Activated CD4-positive, CD25-positive, alpha-beta regulatory T cell treated with anti-CD3 and anti-CD28 coated beads, Interleukin-2, amount 50 U/mL, for 72 hours (primary cell): ENCODE measurements around the gene COL11A1.

Experiments
- DNase-seq: peaks from one replicate; pipeline ENCODE4 v3.0.0; 2021

COL11A1 gene

GRCh38 chr1:102897557-102897956 is 210.8 kb downstream of the COL11A1 start:
- DNase-seq, result no peak

DNA sequence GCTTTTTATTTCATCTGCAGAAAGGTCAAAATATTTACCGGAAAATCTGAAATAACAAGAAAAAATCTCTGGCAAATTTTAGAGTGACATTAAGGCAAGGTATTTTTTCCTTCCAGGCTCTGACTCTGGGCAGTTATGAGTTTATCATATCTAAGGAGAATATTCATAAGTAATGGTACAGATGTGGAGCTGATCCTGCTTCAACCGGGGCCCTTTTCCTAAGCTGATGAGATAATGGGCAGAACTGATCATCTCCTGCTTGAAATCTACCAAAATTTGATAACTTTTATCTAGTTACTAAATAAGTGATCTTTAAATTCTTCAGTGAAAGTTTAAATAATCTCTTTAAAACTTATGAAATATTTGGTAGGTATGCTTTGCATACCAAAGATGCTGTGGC is 211.6 kb downstream of the COL11A1 start:
- no peak for DNase-seq

DNA sequence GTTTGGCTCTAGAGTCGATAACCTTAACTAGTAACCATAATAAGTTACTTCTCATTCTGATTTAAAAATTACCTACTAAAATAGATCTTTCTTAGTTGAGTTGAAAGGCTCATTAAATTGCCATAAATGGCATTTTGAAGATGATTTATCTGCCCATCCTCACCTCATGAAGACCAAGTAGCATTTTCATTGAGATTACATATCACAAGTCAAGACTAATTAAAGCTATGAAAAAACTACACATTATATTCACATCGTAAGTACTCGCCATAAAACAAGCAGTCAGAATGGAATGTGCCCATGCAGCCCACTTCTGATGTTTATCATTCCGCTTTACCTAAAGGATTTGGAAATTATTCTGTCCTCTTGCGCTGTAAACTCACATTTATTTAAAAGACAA is 212.0 kb downstream of the COL11A1 start:
- no peak for DNase-seq

DNA sequence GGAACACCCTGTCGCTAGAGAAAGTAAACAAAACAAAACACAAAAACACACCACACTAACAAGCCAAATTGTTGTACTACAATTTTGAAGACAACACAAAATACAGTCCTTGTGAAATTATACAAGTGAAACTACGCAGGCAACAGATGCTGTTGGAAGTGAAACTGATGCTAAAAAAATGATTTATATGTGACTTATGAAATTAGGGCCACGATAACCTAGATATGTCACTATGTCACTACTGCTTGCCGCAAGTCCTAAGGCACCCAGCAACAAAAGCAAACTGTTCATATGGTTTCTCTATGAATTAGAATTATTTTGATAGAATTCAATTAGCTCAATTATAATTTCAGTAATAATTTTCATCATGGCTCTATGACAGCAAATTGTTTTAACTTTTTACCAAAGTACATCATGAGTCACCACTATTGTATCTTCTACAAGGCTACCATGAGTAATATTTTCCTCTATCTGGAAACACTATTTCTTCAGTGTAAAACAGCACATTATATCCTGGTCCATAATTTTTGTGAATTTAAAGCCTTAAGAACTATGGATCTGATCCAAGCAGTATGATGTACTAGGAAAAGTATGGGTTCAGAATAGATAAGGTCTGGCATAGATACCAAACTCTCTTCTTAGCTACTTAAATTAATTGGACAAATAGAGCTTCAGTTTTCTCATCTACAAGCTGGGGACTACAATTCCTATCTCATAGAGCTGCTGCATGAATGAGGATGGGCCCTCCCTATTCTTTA is 216.3 kb downstream of the COL11A1 start:
- DNase-seq, result no peak

DNA sequence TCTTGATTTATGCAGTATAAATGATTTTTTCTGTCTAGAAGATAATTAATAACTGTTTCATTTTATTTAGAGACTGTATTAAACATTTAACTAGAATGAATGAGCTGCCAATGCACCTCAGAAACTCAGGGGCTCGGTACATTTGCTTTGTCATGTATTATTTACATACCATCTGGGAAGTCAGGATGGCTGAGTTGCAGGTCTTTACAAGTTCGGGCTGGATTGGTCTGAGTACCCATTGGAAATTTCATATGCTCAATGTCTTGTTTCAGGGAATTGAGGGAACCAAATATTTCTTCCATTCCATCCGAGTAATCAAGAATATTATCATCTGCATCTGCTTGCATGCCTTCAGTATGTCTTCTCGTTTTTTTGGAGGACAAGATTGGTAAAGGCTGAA is 221.7 kb downstream of the COL11A1 start:
- DNase-seq, result no peak

DNA sequence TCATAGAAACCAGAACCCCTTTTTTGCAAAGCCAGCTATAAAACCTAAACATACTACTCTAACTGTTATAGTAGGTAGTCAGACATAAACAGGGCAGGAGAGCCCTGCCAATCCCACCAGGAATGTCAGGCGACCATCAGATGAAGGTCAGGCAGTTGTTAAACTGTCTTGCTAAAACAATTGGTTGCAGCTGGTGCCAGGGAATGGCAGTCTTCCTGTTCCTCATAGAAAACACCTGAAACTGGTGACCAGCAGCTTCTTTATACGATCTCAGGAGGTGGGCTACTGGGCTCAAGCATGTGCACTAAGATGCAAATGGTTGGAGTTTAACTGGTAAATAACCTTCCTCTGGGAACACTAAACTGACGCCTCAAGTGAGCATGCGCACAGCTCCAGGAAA is 224.1 kb downstream of the COL11A1 start:
- no peak for DNase-seq

- no peak for DNase-seq
These were observed 228.8 kb downstream of the COL11A1 start for GRCh38 chr1:102879439-102879993.

- no peak for DNase-seq
These were observed 232.6 kb downstream of the COL11A1 start for GRCh38 chr1:102875756-102876155.

DNA sequence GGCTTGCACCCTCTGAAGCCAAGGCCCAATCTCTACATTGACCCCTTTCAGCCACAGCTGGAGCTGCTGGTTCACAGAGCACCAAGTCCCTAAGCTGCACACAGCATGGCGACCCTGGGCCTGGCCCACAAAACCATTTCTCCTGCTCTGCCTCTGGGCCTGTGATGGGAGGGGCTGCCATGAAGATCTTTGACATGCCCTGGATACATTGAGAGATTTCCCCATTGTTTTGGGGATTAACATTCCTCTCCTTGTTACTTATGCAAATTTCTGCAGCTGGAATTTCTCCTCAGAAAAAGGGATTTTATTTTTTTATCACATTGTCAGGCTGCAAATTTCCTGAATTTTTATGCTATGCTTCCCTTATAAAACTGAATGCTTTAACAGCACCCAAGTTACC is 235.8 kb downstream of the COL11A1 start:
- no peak for DNase-seq

DNA sequence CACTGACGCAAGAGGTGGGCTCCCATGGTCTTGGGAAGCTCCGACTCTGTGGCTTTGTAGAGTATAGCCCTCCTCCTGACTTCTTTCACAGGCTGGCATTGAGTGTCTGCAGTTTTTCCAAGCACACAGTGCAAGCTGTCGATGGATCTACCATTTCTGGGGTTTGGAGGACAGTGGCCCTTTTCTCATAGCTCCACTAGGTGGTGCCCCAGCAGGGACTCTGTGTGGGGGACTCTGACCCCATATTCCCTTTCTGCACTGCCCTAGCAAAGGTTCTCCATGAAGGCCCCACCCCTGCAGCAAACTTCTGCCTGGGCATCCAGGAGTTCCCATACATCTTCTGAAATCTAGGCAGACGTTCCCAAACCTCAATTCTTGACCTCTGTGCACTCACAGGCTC is 236.2 kb downstream of the COL11A1 start:
- DNase-seq, result no peak

DNA sequence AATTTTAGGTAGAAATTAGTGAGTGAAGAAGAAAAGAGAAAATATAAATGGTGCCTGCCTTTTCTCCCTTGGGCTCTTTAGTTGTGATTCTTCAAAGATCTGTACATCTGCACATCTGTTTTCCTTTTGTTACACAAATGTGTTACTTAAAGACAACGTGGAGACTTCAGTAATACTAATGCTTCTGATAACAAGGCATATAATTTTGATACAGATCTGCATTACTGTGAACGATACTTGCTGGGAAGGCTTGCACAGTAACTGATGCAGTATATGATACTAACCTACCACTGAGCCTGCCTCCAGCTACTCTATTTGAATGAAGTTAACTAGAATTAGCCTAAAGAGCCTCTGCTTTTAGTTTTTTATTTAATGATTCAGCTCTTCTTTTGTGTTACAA is 244.6 kb downstream of the COL11A1 start:
- no peak for DNase-seq

GRCh38 chr1:102861247-102861646 is 247.1 kb downstream of the COL11A1 start:
- DNase-seq, result no peak

DNA sequence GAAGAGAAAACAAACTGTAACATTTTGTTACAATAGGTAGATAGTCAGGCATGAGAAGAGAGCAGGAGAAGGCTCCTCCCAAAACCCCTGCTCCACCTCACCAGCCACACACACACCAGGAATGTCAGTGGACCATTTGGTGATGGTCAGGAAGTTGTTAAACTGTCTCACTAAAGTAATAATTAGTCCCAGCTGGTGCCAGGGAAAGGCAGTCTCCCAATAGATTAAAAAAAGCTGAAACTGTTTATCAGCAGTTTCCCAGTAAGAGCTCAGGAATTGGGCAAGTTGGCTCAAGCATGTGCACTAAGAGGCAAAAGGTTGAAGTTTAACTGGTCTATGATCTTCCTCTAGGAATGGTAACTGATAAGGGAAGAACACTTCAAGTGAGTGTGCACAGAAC is 249.6 kb downstream of the COL11A1 start:
- DNase-seq, result no peak

DNA sequence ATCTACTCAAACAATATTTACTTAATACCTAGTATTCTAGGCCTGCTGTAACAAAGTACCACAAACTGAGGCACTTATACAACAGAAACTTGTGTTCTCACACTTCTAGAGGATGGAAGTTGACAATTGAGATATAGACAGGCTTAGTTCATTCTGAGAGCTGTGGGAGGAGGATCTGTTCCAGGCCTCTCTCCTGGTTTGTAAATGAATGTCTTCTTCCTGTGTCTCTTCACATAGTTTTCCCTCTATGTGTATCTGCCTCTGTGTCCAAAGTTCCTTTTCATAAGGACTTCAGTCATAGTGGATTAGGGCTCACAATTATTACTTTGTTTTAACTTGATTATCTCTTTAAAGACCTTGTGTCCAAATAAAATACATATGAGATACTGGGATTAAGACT is 251.1 kb downstream of the COL11A1 start:
- no peak for DNase-seq

DNA sequence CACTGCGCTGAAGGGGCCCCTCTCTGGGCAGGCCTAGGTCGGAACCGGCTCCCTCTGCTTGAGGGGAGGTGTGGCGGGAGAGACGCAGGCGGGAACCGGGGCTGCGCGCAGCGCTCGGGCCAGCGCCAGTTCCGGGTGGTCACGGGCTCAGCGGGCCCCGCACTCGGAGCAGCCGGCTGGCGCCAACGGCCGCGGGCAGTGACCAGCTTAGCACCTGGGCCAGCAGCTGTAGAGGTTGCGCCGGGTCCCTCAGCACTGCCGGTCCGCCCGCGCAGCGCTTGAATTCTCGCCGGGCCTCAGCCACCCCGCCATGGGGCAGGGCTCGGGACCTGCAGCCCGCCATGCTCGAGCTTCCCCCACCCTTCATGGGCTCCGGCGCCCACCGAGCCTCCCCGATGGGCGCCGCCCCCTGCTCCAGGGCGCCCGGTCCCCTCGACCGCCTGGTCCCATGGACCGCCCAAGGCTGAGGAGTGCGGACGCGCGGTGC is 254.6 kb downstream of the COL11A1 start:
- no peak for DNase-seq

GRCh38 chr1:102853136-102853535 is 255.2 kb downstream of the COL11A1 start:
- DNase-seq, result no peak

- no peak for DNase-seq
These were observed 255.7 kb downstream of the COL11A1 start for GRCh38 chr1:102852613-102853012.

- no peak for DNase-seq
These were observed 256.7 kb downstream of the COL11A1 start for GRCh38 chr1:102851616-102852015.

GRCh38 chr1:102842606-102843005 is 265.7 kb downstream of the COL11A1 start:
- DNase-seq, result no peak

- DNase-seq, result no peak
These were observed 267.6 kb downstream of the COL11A1 start for GRCh38 chr1:102840741-102841140.

- no peak for DNase-seq
These were observed 270.3 kb downstream of the COL11A1 start for GRCh38 chr1:102838016-102838415.

DNA sequence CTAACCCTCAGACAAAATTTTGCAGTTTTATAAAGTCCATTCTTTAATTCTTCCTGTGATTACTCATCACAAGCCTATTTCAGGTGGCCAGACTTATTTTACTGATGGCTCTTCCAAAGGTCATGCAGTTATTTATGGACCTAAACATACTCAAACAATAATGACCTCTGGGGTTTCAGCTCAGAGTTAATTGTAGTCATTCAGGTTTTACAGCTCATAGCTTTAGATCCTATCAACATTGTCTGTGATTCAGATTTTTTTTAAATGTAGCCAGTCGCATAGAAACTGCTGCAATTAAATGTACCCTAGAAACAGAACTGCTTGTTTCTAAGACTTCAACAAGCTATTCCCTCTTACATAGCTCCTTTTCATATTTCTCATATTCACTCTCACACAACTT is 270.8 kb downstream of the COL11A1 start:
- no peak for DNase-seq

DNA sequence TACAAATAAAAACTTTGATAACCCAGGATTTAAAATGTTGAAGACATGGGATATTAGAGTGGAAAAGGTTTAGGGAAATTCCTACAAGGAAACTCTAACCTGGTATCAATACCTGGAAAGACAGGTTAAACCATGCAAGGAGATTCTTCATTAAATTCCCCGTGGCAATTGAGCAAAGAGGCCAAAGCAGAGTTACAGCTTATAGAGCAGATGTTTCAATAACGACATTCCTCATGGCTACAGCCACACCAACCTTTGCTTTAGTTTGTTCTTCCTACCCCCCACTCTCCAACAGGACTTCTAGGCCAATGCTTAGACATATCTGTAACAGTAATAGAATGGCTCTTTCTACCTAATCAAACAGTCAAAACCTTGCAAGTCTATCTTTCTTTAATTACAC is 271.3 kb downstream of the COL11A1 start:
- no peak for DNase-seq

- DNase-seq, result no peak
These were observed 273.5 kb downstream of the COL11A1 start for GRCh38 chr1:102834688-102835320.
